ENCODE data around the gene UBE2L6.

UBE2L6 gene

DNA sequence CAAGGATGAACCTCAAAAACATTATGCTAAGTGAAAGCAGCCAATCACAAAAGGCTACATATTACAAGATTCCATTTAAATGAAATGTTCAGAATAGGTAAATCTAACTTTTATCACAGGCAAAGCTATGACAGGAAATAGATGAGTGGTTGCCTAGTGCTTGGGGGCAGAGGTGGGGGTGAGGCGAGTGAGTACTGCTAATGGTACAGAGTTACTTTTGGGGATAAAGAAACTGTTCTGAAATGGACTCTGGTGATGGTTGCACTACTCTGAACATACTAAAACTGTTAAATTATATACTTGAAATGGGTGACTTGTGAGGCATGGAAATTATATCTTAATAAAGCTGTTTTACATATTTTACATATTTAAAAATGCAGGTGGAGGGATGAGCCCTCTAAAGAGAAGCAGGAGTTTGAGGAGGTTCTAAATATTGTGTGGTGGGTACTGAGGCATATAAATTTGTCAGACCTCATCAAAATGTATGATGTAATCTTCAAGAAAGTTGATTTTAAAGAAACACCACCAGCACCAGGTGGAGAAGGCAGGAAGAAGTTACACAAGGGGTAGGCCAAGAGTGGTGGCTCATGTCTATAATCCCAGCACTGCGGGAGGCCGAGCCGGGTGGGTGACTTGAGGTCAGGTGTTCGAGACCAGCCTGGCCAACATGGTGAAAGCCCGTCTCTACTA is 55.6 kb downstream of the UBE2L6 start:
- Histone ChIP-seq H3K14ac (ENCODE audit: low read length in 2 of 2) (no peak overlapping the region), H3K23ac (ENCODE audit: low read length in 2 of 2) (no peak overlapping the region)

DNA sequence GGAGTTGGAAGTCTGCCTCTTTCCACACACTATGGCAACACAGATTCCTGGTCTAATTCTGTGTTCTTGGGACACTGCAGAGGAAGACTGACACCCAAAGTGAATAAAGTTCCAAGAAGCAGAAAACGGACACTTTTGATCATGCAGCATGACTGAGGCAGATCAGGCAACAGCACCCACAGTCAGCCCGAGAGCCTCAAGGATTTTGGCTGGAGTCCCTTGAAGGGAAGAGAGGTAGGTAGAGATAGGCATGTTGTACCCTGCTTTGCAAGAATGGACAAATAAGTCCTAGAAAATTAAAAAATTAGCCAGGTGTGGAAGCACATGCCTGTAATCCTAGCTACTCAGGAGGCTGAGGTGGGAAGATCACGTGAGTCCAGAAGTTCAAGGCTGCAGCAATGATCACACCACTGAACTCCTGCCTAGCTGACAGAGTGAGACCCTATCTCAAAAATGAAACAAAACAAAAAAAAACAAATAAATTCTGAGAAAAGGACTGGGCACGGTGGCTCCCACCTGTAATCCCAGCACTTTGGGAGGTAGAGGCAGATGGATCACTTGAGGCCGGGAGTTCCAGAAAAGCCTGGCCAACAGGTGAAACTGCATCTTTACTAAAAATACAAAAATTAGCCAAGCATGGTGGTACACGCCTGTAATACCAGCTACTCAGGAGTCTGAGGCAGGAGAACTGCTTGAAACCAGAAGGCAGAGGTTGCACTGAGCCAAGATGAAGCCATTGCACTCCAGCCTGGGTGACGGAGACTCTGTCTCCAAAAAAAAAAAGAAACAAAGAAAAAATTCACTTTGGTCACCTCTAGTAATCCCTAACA is 58.9 kb downstream of the UBE2L6 start:
- Histone ChIP-seq H3K36me3 (ENCODE audit: control insufficient read depth in 1 of 2, insufficient read depth in 2 of 2, low read depth in 1 of 2, low read length in 2 of 2) (peaks cover 0 to 10% of the 10 kb centered on the region in 2 experiments), H2AFZ (ENCODE audit: low read depth, low read length) (no peak overlapping the region), H2AK5ac (ENCODE audit: low read length, severe bottlenecking) (no peak overlapping the region), H2BK12ac (ENCODE audit: low read length in 2 of 2) (no peak overlapping the region), H3K27me3 (ENCODE audit: control insufficient read depth in 1 of 2, insufficient read depth in 1 of 2, low read length in 2 of 2) (no peaks in the 10 kb centered on the region), H3K23ac (ENCODE audit: low read length in 2 of 2) (no peak overlapping the region), H4K8ac (ENCODE audit: low read length) (no peak overlapping the region), H4K91ac (ENCODE audit: low read length) (no peak overlapping the region), H3K4ac (ENCODE audit: low read depth in 1 of 2, low read length in 2 of 2) (no peak overlapping the region), H3K4me1 (ENCODE audit: control insufficient read depth, insufficient read depth, low read depth, low read length) (no peaks in the 10 kb centered on the region), H3K27ac (ENCODE audit: low read length, poor library complexity, severe bottlenecking) (no peak overlapping the region), H2BK5ac (ENCODE audit: low read depth, low read length, poor library complexity, severe bottlenecking) (no peak overlapping the region), H3K4me2 (ENCODE audit: low read length, poor library complexity, severe bottlenecking) (no peak overlapping the region), H2BK15ac (ENCODE audit: low read depth, poor library complexity, severe bottlenecking) (no peak overlapping the region), H3K18ac (ENCODE audit: low read depth in 1 of 2, low read length in 2 of 2) (no peak overlapping the region), H3K4me3 (ENCODE audit: insufficient read depth in 1 of 2, low read depth in 1 of 2, low read length in 2 of 2) (no peak overlapping the region), H3K9ac (ENCODE audit: low read length) (no peak overlapping the region), H2BK120ac (ENCODE audit: low read depth, low read length) (no peak overlapping the region), H3K79me1 (replicated peaks; ENCODE audit: low read length, poor library complexity, severe bottlenecking) (no peaks in the 10 kb centered on the region), H3K9me3 (ENCODE audit: control insufficient read depth, low read length) (no peaks in the 10 kb centered on the region), H3K14ac (ENCODE audit: low read length in 2 of 2) (no peak overlapping the region)
- DNase-seq, result no peak
- 93% methylated on average over 7 of the region's 7 CpGs for WGBS

More for the DNA sequence above, 55.6 kb downstream of the UBE2L6 start:
- peaks cover 14% of the 10 kb centered on the region for H3K4me1 ChIP-seq (ENCODE audit: control insufficient read depth, insufficient read depth, low read depth, low read length)
- no peak overlapping the region for H3K27ac ChIP-seq (ENCODE audit: low read length, poor library complexity, severe bottlenecking)
- H2BK12ac ChIP-seq (ENCODE audit: low read length in 2 of 2), result no peak overlapping the region
- no peaks in the 10 kb centered on the region for H3K9me3 ChIP-seq (ENCODE audit: control insufficient read depth, low read length)
- no peak overlapping the region for H2BK120ac ChIP-seq (ENCODE audit: low read depth, low read length)
- H3K9ac ChIP-seq (ENCODE audit: low read length), result no peak overlapping the region
- H2BK15ac ChIP-seq (ENCODE audit: low read depth, poor library complexity, severe bottlenecking), result no peak overlapping the region
- H3K4me3 ChIP-seq (ENCODE audit: insufficient read depth in 1 of 2, low read depth in 1 of 2, low read length in 2 of 2), result no peak overlapping the region
- H2BK5ac ChIP-seq (ENCODE audit: low read depth, low read length, poor library complexity, severe bottlenecking), result no peak overlapping the region
- H2AFZ ChIP-seq (ENCODE audit: low read depth, low read length), result no peak overlapping the region
- no peaks in the 10 kb centered on the region for H3K79me1 ChIP-seq (replicated peaks; ENCODE audit: low read length, poor library complexity, severe bottlenecking)
- no peaks in the 10 kb centered on the region for H3K27me3 ChIP-seq (ENCODE audit: control insufficient read depth in 1 of 2, insufficient read depth in 1 of 2, low read length in 2 of 2)
- H3K18ac ChIP-seq (ENCODE audit: low read depth in 1 of 2, low read length in 2 of 2), result no peak overlapping the region
- H3K4ac ChIP-seq (ENCODE audit: low read depth in 1 of 2, low read length in 2 of 2), result no peak overlapping the region
- H4K8ac ChIP-seq (ENCODE audit: low read length), result no peak overlapping the region
- H3K36me3 ChIP-seq (ENCODE audit: control insufficient read depth in 1 of 2, insufficient read depth in 2 of 2, low read depth in 1 of 2, low read length in 2 of 2), result no peaks in the 10 kb centered on the region
- no peak overlapping the region for H4K91ac ChIP-seq (ENCODE audit: low read length)
- WGBS, result 93% methylated on average over 6 of the region's 6 CpGs
- no peak for DNase-seq
- no peak overlapping the region for H3K4me2 ChIP-seq (ENCODE audit: low read length, poor library complexity, severe bottlenecking)
- no peak overlapping the region for H2AK5ac ChIP-seq (ENCODE audit: low read length, severe bottlenecking)

- Histone ChIP-seq H2BK15ac (ENCODE audit: low read depth, poor library complexity, severe bottlenecking) (no peak overlapping the region), H3K9ac (ENCODE audit: low read length) (no peak overlapping the region), H2BK5ac (ENCODE audit: low read depth, low read length, poor library complexity, severe bottlenecking) (no peak overlapping the region), H4K8ac (ENCODE audit: low read length) (no peak overlapping the region), H3K36me3 (ENCODE audit: control insufficient read depth in 1 of 2, insufficient read depth in 2 of 2, low read depth in 1 of 2, low read length in 2 of 2) (peaks cover 0 to 10% of the 10 kb centered on the region in 2 experiments), H3K9me3 (ENCODE audit: control insufficient read depth, low read length) (no peaks in the 10 kb centered on the region), H3K27ac (ENCODE audit: low read length, poor library complexity, severe bottlenecking) (no peak overlapping the region), H3K4me3 (ENCODE audit: insufficient read depth in 1 of 2, low read depth in 1 of 2, low read length in 2 of 2) (no peak overlapping the region), H2BK12ac (ENCODE audit: low read length in 2 of 2) (no peak overlapping the region), H3K4me2 (ENCODE audit: low read length, poor library complexity, severe bottlenecking) (no peak overlapping the region), H3K4ac (ENCODE audit: low read depth in 1 of 2, low read length in 2 of 2) (no peak overlapping the region), H3K27me3 (ENCODE audit: control insufficient read depth in 1 of 2, insufficient read depth in 1 of 2, low read length in 2 of 2) (no peaks in the 10 kb centered on the region), H3K79me1 (replicated peaks; ENCODE audit: low read length, poor library complexity, severe bottlenecking) (no peaks in the 10 kb centered on the region), H2AFZ (ENCODE audit: low read depth, low read length) (no peak overlapping the region), H3K23ac (ENCODE audit: low read length in 2 of 2) (no peak overlapping the region), H3K14ac (ENCODE audit: low read length in 2 of 2) (no peak overlapping the region), H2BK120ac (ENCODE audit: low read depth, low read length) (no peak overlapping the region), H2AK5ac (ENCODE audit: low read length, severe bottlenecking) (no peak overlapping the region), H3K18ac (ENCODE audit: low read depth in 1 of 2, low read length in 2 of 2) (no peak overlapping the region), H4K91ac (ENCODE audit: low read length) (no peak overlapping the region), H3K4me1 (ENCODE audit: control insufficient read depth, insufficient read depth, low read depth, low read length) (no peaks in the 10 kb centered on the region)
- DNase-seq, result no peak
- 90% methylated on average over 1 of the region's 1 CpG for WGBS
Measured at GRCh38 chr11:57506522-57506921, 61.0 kb downstream of the UBE2L6 start.

DNA sequence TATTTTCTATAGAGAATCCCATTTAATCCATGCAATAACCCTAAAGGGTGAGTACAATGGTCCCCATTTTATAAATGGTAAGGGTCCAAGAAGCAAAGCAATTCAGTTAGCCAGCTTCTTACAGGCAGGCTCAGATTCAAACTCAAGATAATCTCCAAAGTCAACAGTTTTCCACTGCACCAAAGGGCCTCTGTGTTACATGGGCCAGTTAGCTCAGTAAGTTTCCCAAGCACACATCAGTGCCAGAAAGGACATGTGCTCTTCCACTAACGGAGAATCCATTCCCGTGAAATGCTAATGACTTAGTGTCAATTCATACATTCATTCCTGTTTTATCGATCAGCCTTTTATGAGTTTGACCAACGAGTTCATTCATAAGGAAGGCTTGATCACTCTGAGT is 63.0 kb downstream of the UBE2L6 start:
- Histone ChIP-seq H2BK12ac (ENCODE audit: low read length in 2 of 2) (no peak overlapping the region), H4K91ac (ENCODE audit: low read length) (no peak overlapping the region), H3K18ac (ENCODE audit: low read depth in 1 of 2, low read length in 2 of 2) (no peak overlapping the region), H3K4ac (ENCODE audit: low read depth in 1 of 2, low read length in 2 of 2) (no peak overlapping the region), H3K4me2 (ENCODE audit: low read length, poor library complexity, severe bottlenecking) (no peak overlapping the region), H3K27me3 (ENCODE audit: control insufficient read depth in 1 of 2, insufficient read depth in 1 of 2, low read length in 2 of 2) (no peaks in the 10 kb centered on the region), H3K79me1 (replicated peaks; ENCODE audit: low read length, poor library complexity, severe bottlenecking) (no peaks in the 10 kb centered on the region), H2BK5ac (ENCODE audit: low read depth, low read length, poor library complexity, severe bottlenecking) (no peak overlapping the region), H3K27ac (ENCODE audit: low read length, poor library complexity, severe bottlenecking) (no peak overlapping the region), H3K14ac (ENCODE audit: low read length in 2 of 2) (no peak overlapping the region), H4K8ac (ENCODE audit: low read length) (no peak overlapping the region), H3K9me3 (ENCODE audit: control insufficient read depth, low read length) (no peaks in the 10 kb centered on the region), H2BK15ac (ENCODE audit: low read depth, poor library complexity, severe bottlenecking) (no peak overlapping the region), H2AFZ (ENCODE audit: low read depth, low read length) (no peak overlapping the region), H2BK120ac (ENCODE audit: low read depth, low read length) (no peak overlapping the region), H3K4me1 (ENCODE audit: control insufficient read depth, insufficient read depth, low read depth, low read length) (peaks cover 2% of the 10 kb centered on the region), H2AK5ac (ENCODE audit: low read length, severe bottlenecking) (no peak overlapping the region), H3K4me3 (ENCODE audit: insufficient read depth in 1 of 2, low read depth in 1 of 2, low read length in 2 of 2) (no peak overlapping the region), H3K9ac (ENCODE audit: low read length) (no peak overlapping the region), H3K36me3 (ENCODE audit: control insufficient read depth in 1 of 2, insufficient read depth in 2 of 2, low read depth in 1 of 2, low read length in 2 of 2) (peaks cover 0 to 15% of the 10 kb centered on the region in 2 experiments), H3K23ac (ENCODE audit: low read length in 2 of 2) (no peak overlapping the region)
- DNase-seq, result no peak
- 92% methylated on average over 4 of the region's 4 CpGs for WGBS

Measured in mesenchymal stem cell (in vitro differentiated cells and primary cell).